Coronary artery (tissue), 2 donors: Measurements from ENCODE around the gene PSD.

Experiments
- DNase-seq: peaks from one replicate; pipeline ENCODE4 v3.0.0-alpha.2; 2017; ENCODE audit warnings: low spot score
- H3K27ac ChIP-seq, 2 donors: fragments of 200-600 bp; sonication (generic); one replicate each; pipeline ENCODE4 v1.5.1; 2016 to 2019
- H3K4me3 ChIP-seq: fragments of 200-600 bp; sonication (generic); 2 replicates; pipeline ENCODE4 v1.5.1; 2016; ENCODE audit warnings: mild to moderate bottlenecking, moderate library complexity
- TF ChIP-seq, protein P1 (sequence below): fragments of 200-600 bp; sonication (generic); IDR thresholded peaks from one replicate; pipeline ENCODE4 v1.5.1; 2019; ENCODE audit warnings: antibody characterized with exemption

PSD gene

DNA sequence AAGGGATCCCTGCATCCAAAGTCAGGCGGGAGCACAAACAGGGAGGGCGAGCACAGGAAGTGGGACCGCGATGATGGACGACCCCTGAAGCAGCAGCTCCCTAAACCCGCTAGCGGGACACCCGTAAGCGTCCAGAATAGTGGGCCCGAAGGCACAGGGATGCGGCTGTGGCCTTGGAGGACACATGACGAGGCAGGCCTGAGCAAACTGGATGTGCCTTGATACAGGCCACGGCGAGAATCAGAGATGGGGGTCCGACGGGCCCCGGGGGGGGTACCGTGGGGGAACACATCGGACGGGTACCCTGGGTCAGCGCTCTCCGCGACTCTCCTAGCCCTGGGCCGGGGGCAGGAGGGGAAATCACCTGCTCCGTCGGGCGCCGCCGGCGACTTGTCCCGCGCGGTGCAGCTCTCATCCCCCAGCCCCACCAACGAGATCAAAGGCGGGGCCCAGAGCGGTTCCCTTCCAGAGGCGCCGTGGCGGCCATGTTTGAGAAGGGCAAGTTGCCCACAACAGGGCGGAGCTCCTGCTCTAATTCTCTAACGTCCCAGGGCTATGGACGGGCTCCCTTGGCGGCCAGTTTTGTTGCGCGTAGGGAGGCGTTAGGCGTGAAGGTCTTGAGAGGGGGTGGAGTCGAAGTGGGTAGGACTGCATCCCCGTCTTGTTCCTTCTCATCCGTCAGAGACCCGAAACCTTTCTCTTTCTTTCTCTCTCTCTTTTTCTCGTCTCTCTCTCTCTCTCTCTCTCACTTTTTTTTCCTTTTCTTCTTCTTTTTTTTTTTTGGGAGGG lies 13.8 kb upstream of the PSD start, which contains the start of gene CUEDC2:
CUEDC2 (minus strand) TSS at position 413 of the 789 bp plus-strand sequence. CDS start 7,386 bp downstream, outside the sequence.
- Histone ChIP-seq H3K4me3 (peak within 1 kb of the TSS; percentile 95), H3K27ac (peak within 1 kb of the TSS; percentile 69 to 90)
- DNase-seq: peak; percentile 97
- TF ChIP-seq, protein P1, sequence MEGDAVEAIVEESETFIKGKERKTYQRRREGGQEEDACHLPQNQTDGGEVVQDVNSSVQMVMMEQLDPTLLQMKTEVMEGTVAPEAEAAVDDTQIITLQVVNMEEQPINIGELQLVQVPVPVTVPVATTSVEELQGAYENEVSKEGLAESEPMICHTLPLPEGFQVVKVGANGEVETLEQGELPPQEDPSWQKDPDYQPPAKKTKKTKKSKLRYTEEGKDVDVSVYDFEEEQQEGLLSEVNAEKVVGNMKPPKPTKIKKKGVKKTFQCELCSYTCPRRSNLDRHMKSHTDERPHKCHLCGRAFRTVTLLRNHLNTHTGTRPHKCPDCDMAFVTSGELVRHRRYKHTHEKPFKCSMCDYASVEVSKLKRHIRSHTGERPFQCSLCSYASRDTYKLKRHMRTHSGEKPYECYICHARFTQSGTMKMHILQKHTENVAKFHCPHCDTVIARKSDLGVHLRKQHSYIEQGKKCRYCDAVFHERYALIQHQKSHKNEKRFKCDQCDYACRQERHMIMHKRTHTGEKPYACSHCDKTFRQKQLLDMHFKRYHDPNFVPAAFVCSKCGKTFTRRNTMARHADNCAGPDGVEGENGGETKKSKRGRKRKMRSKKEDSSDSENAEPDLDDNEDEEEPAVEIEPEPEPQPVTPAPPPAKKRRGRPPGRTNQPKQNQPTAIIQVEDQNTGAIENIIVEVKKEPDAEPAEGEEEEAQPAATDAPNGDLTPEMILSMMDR: no peak

DNA sequence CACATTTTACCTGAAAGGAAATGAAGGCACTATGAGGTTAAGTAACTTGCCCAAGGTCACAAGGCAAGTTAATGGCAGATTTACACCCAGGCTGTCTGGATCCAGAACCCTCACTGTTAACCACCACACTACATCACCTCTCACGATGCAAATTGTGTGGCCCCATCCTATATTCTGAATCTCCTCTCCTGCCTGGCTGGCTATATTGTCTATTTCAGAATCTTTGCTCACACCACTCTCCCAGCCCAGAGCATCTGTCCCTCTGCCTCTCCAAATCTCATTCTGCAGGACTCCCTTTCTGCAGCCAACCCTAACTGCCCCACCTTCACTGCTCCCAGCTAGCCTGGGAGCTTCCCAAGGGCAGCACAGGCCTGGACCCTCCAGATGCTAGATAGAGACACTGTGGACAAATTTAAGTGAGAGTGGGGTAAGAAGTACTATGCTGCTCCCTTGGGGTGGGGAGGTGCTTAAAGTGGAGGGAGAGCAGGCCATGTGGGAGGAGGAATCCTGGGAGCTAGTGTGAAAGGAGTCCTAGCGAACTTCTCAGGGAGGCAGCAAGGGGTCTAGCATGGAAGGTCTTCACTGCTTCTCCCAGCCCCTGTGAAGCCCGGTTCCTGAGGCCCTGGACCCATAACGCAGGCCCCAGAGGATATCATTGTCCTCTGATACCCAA lies 13.0 kb upstream of the PSD start:
- peak overlapping the region; percentile 69 to 90 for H3K27ac ChIP-seq
- DNase-seq: no peak
- TF ChIP-seq, protein P1: no peak
- H3K4me3 ChIP-seq: peak overlapping the region; percentile 95

DNA sequence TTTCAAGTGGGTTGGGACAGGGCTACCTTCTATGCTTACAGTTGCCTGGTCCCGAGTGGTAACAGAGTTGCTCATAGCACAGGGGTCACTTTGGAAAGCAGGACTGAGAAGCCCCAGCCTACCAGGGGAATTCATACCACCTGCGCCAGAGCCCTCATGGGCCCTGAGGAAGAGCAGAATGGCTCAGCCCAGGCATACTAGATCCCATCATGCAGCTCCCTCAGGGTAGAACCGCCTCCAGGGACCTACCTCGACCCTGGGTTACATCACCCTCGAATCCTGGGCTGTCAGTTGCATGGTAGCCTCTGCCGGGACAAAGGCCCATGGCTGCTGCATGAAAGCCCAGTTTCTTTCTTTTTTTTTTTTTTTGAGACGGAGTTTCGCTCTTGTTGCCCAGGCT lies 10.9 kb upstream of the PSD start:
- TF ChIP-seq, protein P1: no peak
- H3K4me3 ChIP-seq: no peak overlapping the region
- DNase-seq: no peak
- no peak overlapping the region for H3K27ac ChIP-seq

DNA sequence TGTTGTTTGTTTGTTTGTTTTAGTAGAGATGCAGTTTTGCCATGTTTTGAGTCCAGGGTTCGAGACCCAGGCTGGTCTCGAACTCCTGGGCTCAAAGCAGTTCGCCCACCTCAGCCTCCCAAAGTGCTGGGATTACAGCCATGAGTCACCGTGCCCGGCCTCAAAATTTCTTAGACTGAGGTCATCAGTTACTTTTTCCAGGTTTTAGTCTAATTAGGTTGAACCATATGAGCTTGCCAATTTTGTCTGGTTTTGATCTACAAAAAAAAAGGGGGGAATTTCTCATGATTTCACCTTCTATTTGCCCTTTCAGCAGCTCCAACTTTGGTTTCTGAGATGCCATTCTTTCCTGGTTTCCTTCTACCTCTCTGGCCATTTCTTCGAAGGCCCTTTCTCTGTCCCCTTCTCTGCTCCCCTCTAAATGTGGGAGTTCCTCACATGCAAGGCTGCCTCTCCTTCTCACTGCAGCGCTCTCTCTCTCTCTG lies 8.3 kb upstream of the PSD start:
- TF ChIP-seq, protein P1: no peak
- Histone ChIP-seq H3K4me3 (no peak overlapping the region), H3K27ac (no peak overlapping the region)
- DNase-seq: no peak

DNA sequence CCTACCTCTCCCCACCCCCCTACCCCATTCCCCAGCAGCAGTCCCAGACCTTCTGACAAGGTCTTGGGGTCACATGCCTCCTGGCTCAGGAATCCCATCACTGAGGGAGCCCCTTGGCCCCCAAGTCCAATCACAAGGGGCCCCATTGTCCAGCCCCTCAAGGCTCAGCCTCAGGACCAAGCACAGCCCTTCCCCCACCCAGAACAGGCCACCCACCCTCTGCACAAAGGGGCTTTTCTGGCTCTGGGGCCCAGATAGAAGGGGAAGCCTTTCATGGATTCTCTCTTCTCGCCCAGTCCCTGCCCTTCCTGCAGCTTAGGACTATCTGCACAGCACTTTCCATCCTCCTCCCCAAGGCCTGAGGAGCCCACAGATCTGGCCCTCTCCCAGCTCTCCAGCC lies 6.9 kb upstream of the PSD start:
- TF ChIP-seq, protein P1: no peak
- Histone ChIP-seq H3K27ac (no peak overlapping the region), H3K4me3 (no peak overlapping the region)
- no peak for DNase-seq

DNA sequence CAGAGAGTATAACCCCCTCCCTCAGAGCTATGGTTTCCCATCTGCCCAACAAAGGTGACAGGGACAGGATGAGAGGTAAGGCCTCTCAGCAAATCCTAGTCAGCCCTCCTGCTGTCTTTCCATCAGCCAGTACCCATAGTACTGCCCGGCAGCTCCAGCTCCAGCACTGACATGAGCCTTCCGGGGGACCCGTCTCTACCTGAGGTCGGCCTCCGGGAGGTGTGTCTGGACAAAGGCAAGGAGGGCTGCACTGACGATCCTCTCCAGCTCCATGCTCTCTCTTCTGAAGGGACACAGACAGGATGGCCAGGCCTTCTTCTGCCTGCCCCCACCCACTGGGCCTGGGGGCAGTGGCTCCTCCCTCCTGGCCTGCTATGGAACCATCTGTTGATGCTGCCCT lies 6.3 kb upstream of the PSD start:
- TF ChIP-seq, protein P1: no peak
- no peak for DNase-seq
- Histone ChIP-seq H3K4me3 (no peak overlapping the region), H3K27ac (no peak overlapping the region)
